GM19025 (cell line): ENCODE measurements around the gene RAB7A.

Source experiments
- ATAC-seq: cut with Tn5 transposase; IDR thresholded peaks from one replicate; pipeline ENCODE4 v1.9.1; 2021; ENCODE audit warnings: mild to moderate bottlenecking, low read depth, moderate library complexity; ENCODE audit not compliant: unreplicated experiment

RAB7A gene

GRCh38 chr3:128846486-128846891, 120.5 kb downstream of the RAB7A start:
- ATAC-seq = no peak

DNA sequence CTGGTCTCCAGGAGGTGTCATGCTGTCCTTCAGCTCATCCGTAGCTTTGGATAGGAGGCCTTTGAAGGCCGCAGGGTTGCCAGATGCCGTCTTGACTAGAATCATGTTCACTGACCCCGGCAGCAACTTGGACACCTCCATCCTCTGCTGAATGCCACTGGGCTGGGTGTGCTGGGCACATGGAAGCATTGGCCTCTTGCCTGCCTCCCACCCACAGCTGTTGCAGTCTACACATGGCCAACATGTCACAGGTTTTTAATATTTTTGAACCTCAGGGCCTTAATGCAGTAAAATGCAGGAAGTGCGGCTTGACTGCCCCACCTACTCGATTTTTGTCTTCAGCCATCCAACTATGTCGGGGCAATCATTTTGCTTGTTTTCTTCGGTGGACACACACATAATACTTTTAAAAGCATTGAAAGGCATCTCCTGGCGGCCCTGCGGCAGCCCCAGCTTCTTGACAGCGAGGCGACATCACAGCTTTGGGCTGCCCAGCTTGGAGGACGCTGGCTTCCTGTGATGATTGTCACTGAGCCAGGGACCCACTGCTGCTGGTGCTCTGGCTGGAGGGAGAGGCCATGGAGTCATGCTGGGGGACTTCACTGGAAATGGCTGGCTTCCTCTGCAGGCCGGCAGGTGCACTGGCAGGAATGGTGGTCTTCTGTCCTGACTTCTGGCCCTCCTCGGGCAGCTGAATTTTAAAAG, 121.8 kb downstream of the RAB7A start:
- no peak for ATAC-seq

DNA sequence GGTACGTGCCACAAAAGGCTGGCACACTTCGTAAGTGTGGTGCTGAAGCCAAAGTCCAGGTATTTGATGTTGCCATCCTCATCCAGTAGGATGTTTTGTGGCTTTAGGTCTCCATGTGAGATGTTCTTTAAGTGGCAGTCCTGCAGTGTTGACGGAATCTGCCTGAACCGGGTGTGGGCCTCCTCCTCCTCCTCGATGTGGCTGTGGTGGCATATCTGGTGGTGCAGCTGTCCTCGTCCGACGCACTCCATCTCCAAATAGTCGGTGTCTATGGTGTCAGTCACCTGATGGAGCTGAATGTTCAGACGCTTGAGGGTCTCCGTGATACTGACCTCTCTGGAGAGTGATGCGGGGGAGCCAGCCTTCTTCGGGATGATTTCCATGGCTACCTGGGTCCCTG, 123.0 kb downstream of the RAB7A start:
- no peak for ATAC-seq

DNA sequence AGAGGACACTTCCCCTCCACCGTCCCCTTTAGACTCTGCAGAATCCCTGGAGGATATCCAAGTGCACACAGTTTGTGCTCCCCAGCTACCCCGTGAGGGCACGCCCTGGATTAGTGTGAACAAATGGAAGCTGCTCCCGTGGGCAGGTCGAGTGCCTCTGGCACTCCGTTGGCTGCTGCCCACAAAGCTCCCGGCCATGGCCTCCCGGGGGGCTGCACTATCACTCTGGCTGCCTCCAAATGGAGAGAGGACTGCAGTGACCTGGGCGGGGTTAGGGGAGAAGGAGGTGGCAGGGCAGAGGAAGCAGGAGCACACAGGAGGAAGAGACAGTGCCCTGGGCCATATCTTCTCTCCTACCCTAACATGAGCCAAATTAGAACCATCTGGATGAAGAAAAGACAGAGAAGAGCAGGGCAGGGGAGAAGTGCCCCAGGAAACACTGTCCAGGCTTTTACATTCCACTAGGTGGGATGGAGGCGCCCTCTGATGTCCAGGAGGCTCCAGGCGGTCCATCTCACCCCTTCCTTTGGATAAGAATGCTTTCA, 124.0 kb downstream of the RAB7A start:
- no peak for ATAC-seq

DNA sequence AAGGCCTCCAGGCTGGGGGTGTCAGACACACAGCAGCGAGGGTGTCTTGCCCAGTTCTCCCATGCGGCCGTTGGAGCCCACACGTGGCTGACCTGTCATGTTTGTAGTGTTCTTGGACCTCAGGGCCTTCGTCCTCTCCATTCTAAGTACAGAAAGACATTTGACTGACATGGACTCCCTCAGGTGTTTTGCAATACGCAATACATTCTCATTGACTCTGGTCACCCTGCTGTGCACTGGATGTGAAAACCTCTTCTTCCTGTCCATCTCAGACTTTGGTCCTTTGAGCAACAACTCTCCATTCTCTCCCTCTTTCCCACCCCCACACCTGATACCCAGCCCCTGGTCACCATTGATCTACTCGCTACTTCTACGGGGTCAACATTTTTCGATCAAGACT, 124.6 kb downstream of the RAB7A start:
- no peak for ATAC-seq

DNA sequence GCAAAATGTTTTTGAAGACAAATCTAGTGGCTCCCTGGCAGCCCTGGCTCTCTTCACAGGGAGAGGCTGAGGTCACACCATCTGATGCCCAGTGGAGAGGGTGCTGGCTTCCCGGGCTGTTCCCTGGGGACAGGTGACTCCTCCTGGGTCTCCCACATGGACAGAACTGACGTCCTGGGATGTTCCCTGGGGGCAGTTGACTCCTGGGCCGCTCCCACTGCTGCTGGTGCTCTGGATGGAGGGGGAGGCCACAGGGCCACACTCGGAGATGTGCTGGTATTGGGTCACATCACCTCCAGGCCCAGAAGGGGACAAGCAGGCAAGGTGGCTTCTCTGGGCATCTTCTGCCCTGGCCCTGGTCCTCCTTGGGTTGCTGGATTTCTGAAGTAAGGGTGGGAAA, 125.6 kb downstream of the RAB7A start:
- ATAC-seq = no peak

GRCh38 chr3:128853826-128854225, 127.8 kb downstream of the RAB7A start:
- no peak for ATAC-seq

DNA sequence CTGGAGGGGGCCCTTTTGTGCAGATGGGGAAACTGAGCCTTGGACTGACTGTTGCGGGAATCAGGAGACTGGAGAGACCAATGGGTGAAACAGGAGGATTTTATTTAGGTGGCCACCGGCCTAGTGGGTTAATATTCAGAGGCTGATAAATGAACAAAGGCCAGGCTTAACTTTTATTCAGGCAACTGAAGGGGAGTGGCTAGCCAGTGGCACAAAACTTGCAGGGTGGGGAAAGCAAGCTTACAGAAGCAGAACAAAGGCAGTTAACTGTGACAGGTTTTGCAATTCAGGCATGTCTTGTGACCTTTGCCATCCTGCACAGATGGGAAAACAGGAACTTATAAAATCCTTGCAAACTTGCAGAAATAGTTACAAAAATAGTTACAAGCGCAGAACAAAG, 128.5 kb downstream of the RAB7A start:
- ATAC-seq = no peak

DNA sequence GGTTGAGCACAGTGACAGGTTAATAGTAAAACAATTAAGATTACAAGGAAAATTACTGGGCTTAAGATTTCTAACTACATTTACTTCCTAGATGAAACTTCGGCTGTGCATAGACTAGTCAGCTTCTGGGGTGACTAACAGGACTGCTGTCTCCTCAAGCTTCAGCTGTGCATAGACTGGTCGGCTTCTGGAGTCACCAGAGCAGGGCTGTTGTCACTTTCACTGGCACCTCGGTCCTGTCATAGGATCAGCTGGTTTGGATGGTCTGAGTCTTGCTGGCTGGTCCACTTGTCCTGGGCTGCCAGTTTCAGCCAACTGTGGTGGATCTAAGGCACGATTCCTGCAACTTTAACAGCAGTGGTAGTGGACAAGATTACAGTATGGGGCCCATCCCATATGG, 129.6 kb downstream of the RAB7A start:
- ATAC-seq = no peak

- no peak for ATAC-seq
Observed at GRCh38 chr3:128858167-128858566, 132.2 kb downstream of the RAB7A start.

- no peak for ATAC-seq
Observed at GRCh38 chr3:128859630-128860029, 133.6 kb downstream of the RAB7A start.

DNA sequence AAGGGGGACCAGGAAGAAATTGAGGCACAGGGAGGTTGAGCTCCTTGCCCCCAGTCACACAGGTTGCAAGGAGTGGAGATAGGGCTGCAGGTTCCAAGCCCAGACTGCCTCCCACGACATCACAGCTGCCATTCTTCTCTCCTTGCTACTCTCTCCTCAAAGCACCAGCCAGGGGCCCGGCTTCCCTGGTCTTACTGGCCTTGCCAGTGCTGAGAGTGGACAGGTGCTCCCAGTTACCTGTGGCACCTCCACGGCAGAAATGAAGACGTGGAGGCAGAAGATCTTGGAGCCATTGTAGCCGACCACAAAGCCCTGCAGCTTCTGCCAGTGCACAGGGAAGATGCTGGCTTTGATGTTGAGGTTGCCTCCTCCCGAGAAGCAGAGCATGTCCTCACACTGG, 135.5 kb downstream of the RAB7A start:
- ATAC-seq = no peak

- no peak for ATAC-seq
Observed at GRCh38 chr3:128863560-128863959, 137.6 kb downstream of the RAB7A start.
